NB4 (cell line): ENCODE measurements around the gene UFD1.
"Not testable (repeated sequence)": the region's sequence is repeated elsewhere in the genome, so short reads cannot be mapped to it uniquely, and the experiment has no call there.

Experiments
- DNase-seq: peaks from one replicate; pipeline ENCODE4 v3.0.0; 2010; ENCODE audit warnings: low read depth
- H3K4me3 ChIP-seq: one replicate; pipeline ENCODE4 v1.5.1; 2011; ENCODE audit warnings: mild to moderate bottlenecking, low read depth, low read length, moderate library complexity
- MYC ChIP-seq: IDR thresholded peaks from 2 replicates; pipeline ENCODE4 v1.6.1; 2011; ENCODE audit warnings: low read depth, low read length
- POLR2A ChIP-seq: IDR thresholded peaks from 2 replicates; pipeline ENCODE4 v1.6.1; 2011; ENCODE audit warnings: mild to moderate bottlenecking; ENCODE audit not compliant: insufficient read length; ENCODE audit errors: extremely low read depth
- TF ChIP-seq, protein P1 (sequence below): IDR thresholded peaks from 2 replicates; pipeline ENCODE4 v1.6.1; 2011; ENCODE audit warnings: low read depth, low read length
- TF ChIP-seq, protein P2 (sequence below): IDR thresholded peaks from one replicate; pipeline ENCODE4 v1.5.1; 2012; ENCODE audit warnings: low read depth, low read length

Gene UFD1

DNA sequence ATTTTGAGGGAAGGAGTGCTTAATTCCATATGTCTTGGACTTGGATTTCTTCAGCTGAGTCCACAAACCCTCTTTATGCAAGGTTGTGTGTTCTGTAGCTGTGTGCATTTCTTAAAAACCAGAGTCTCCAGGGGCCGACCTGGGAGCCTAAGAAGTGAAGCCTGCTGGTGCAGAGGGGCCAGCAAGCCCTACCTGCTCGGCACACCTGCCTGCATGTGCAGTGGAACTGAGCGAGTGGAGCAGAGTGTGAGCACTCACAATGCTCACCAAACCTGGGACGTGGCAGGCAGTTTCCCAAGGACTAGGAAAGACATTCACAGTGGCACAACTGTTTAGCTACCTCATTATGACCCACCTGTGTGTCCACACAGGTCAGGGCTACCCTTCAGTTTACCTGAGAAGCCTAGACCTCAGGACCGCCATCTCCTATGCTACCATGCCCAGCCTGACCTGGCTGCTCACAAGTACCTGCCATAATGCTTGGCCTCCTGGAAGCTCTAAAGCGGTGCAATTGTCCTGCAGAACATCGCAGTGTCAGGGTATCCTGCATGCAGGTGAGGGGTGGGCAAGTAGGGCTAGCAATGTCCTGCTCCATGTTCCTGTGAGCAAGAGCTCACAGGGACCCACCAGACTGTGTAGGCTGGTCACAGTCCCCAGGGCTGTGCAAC is 35.3 kb downstream of the UFD1 start:
- DNase-seq: no peak
- no peak overlapping the region for H3K4me3 ChIP-seq
- TF ChIP-seq MYC (no peak), POLR2A (no peak)
- TF ChIP-seq, protein P1, sequence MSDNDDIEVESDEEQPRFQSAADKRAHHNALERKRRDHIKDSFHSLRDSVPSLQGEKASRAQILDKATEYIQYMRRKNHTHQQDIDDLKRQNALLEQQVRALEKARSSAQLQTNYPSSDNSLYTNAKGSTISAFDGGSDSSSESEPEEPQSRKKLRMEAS: no peak
- TF ChIP-seq, protein P2, sequence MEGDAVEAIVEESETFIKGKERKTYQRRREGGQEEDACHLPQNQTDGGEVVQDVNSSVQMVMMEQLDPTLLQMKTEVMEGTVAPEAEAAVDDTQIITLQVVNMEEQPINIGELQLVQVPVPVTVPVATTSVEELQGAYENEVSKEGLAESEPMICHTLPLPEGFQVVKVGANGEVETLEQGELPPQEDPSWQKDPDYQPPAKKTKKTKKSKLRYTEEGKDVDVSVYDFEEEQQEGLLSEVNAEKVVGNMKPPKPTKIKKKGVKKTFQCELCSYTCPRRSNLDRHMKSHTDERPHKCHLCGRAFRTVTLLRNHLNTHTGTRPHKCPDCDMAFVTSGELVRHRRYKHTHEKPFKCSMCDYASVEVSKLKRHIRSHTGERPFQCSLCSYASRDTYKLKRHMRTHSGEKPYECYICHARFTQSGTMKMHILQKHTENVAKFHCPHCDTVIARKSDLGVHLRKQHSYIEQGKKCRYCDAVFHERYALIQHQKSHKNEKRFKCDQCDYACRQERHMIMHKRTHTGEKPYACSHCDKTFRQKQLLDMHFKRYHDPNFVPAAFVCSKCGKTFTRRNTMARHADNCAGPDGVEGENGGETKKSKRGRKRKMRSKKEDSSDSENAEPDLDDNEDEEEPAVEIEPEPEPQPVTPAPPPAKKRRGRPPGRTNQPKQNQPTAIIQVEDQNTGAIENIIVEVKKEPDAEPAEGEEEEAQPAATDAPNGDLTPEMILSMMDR: no peak

DNA sequence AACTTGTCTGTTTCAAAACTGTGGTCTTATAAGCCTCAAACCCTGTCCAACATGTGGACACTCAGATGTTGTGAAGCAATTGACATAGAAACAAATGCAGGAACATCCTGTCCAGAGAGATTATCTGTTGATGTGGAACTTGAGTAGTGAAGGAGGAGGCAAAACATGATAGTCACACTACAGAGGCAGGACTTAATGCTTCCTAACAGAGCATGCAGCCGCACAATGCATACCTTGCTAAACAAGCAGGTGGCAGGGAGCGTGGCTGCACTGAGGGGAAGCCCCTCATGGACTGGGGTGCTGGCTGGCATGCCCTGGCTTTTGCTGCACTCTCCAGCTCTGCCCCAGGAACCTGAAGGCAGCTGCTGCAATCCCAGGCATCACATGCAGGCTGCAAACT is 36.8 kb downstream of the UFD1 start:
- TF ChIP-seq, protein P1: no peak
- TF ChIP-seq, protein P2: no peak
- TF ChIP-seq MYC (no peak), POLR2A (no peak)
- no peak for DNase-seq
- H3K4me3 ChIP-seq: no peak overlapping the region

GRCh38 chr22:19440411-19441195 is 38.4 kb downstream of the UFD1 start:
- TF ChIP-seq POLR2A (no peak), MYC (no peak)
- TF ChIP-seq, protein P1: no peak
- TF ChIP-seq, protein P2: no peak
- no peak overlapping the region for H3K4me3 ChIP-seq
- no peak for DNase-seq

DNA sequence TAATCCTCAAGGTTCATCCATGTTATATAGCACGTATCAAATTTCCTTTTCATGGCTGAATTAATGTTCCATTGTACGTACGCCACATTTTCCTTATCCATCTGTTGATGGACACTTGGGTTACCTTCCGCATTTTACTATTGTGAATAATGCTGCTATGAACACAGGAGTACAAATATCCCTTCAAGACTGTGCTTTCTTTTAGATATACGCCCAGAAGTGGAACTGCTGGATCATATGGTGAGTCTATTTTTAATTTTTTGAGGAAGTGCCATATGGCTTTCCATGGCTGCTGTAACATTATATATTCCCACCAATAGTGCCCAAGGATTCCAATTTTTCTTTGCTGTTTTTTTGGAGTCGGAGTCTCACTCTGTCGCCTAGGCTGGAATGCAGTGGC is 40.7 kb downstream of the UFD1 start:
- no peak for DNase-seq
- no peak overlapping the region for H3K4me3 ChIP-seq
- no peak for TF ChIP-seq MYC
- TF ChIP-seq, protein P1: no peak
- no peak for TF ChIP-seq POLR2A
- TF ChIP-seq, protein P2: no peak

DNA sequence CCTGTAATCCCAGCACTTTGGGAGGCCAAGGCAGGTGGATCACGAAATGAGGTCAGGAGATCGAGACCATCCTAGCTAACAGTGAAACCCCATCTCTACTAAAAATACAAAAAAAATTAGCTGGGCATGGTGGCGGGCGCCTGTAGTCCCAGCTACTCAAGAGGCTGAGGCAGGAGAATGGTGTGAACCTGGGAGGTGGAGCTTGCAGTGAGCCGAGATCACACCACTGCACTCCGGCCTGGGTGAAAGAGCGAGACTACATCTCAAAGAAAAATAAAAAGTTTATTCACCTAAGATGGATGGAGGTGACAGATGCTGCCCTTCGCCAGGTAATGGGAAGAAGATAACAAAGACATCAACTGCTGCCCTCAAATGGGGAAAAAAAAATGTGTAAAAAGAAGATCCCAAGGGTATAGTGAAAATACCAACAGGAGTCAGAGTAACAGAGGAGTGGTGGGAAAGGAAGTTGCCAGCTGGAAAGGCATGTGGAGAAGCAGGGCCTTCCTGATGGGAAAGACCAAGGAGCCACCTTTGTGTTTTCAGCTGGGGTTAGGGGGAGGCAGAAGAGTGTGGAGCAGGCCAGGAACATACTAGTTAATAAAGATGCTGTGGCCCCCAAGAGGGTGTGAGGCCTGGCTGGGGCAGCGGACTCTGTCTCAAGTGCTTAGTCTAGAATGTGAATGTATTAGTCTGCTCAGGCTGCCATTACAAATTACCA is 42.4 kb downstream of the UFD1 start:
- DNase-seq, H3K4me3 ChIP-seq: not testable (repeated sequence)

DNA sequence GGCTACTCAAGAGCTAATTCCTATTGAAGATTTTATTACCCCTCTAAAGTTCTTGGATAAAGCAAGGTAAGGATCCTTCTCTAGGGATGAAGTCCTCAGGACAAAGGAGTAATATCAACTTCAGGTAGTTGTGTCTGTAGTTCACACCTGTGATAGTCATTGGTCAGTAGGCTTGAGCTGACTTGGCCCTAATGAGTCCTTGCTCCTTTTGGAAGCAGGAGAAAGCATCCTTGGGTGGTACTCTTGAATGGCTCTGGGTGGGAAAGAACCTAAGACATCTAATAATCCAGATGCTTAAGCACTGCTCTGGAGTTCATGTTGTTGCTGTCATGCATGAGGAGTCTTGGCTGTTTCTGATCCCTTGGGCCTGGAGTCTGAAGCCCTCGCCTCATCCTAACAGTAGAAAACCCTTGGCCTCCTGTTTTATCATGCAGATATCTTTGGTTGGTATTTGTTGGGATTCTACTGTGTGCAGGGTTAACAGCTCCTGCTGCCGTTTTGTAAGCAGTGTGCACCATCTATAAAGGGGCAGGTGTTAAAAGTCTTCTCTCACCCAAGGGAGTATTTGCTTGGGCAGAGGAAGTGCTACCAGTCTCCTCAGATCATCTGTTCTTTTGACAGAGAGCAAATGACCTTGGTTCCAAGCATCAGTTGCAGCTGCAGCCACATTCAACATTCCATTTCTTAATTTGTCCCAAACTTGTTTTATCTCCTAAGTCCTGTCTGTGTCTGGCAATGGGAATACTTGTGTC is 44.0 kb downstream of the UFD1 start:
- DNase-seq: no peak
- no peak overlapping the region for H3K4me3 ChIP-seq
- TF ChIP-seq, protein P1: no peak
- TF ChIP-seq, protein P2: no peak
- TF ChIP-seq MYC (no peak), POLR2A (no peak)
